Small intestine (tissue), 7 donors: ENCODE results near the gene TMEM135. TPM values are rescaled to one million over a fixed set of nuclear protein-coding genes. Genes with fewer than 3 reads are reported as not detected.

Experiments
- DNase-seq, 2 donors: peaks; one replicate each; pipeline versions ENCODE4 v3.0.0 to v3.0.0-alpha.2; 2013
- FAIRE-seq: peaks from 2 replicates; lab custom pipeline; 2012; peaks lifted over from hg19 to GRCh38; lab: Jason Lieb, UNC
- H3K27ac ChIP-seq, 3 donors: one replicate each; pipeline ENCODE4 v1.5.1; 2013; ENCODE audit warnings: low read length in 2 of 3, mild to moderate bottlenecking in 2 of 3, control low read depth in 1 of 3, inconsistent platforms in 1 of 3, low read depth in 1 of 3, moderate library complexity in 1 of 3
- H3K27me3 ChIP-seq, 3 donors: one replicate each; pipeline ENCODE4 v1.6.1; 2013; ENCODE audit warnings: low read length in 3 of 3, inconsistent platforms in 1 of 3; ENCODE audit not compliant: control insufficient read depth in 3 of 3, insufficient read depth in 3 of 3
- H3K36me3 ChIP-seq, 3 donors: one replicate each; pipeline ENCODE4 v1.6.1; 2013; ENCODE audit warnings: low read length in 3 of 3, inconsistent platforms in 1 of 3, low read depth in 1 of 3, mild to moderate bottlenecking in 1 of 3, moderate library complexity in 1 of 3; ENCODE audit not compliant: control insufficient read depth in 3 of 3, insufficient read depth in 2 of 3
- H3K4me1 ChIP-seq, 3 donors: one replicate each; pipeline ENCODE4 v1.6.1; 2013; ENCODE audit warnings: low read length in 2 of 3, inconsistent platforms in 1 of 3, low read depth in 1 of 3, mild to moderate bottlenecking in 1 of 3, moderate library complexity in 1 of 3; ENCODE audit not compliant: control insufficient read depth in 3 of 3, insufficient read depth in 2 of 3
- H3K4me3 ChIP-seq, 3 donors: one replicate each; pipeline ENCODE4 v1.5.1; 2013; ENCODE audit warnings: low read length in 3 of 3, control low read depth in 1 of 3, inconsistent platforms in 1 of 3, low read depth in 1 of 3, mild to moderate bottlenecking in 1 of 3, moderate library complexity in 1 of 3
- H3K9me3 ChIP-seq, 2 donors: one replicate each; pipeline ENCODE4 v1.6.1; 2013; ENCODE audit warnings: low read depth in 1 of 2, low read length in 1 of 2; ENCODE audit not compliant: control insufficient read depth in 2 of 2, insufficient read depth in 1 of 2
- WGBS, 3 donors: extraction: QIAGEN DNeasy Blood & Tissue Kit; methylation state at CpG; one replicate each; pipeline ENCODE4 v1.1.7; 2013; 5-methylcytosine and 5-hydroxymethylcytosine counted together
- polyA plus RNA-seq, 4 donors: library from polyadenylated mRNA; stranded (reverse) in 3 of 4; unstranded in 1 of 4; fragments of 200-250 nt in 3 of 4; fragments of 120-200 nt in 1 of 4; gene quantifications; one replicate each; pipeline versions ENCODE4 v1.2.1 to v1.2.3, GENCODE V29; 2013
- donor health status: healthy with polysubstance abuse.
- donor health status: control.
- donor health status: control.
- donor health status: Bipolar disorder and iron deficiency.
- donor health status: healthy.

Gene TMEM135
- polyA plus RNA-seq, 4 donors: 11.3 to 22.6 (median 14.1) TPM

- no peak for FAIRE-seq
- no peaks in the 10 kb centered on the region for H3K27me3 ChIP-seq
- WGBS, 3 donors: 88 to 96% (median 93%) methylated on average over 14 of the region's 14 CpGs
Observed at GRCh38 chr11:87194985-87195820, 157.5 kb downstream of the TMEM135 start.

DNA sequence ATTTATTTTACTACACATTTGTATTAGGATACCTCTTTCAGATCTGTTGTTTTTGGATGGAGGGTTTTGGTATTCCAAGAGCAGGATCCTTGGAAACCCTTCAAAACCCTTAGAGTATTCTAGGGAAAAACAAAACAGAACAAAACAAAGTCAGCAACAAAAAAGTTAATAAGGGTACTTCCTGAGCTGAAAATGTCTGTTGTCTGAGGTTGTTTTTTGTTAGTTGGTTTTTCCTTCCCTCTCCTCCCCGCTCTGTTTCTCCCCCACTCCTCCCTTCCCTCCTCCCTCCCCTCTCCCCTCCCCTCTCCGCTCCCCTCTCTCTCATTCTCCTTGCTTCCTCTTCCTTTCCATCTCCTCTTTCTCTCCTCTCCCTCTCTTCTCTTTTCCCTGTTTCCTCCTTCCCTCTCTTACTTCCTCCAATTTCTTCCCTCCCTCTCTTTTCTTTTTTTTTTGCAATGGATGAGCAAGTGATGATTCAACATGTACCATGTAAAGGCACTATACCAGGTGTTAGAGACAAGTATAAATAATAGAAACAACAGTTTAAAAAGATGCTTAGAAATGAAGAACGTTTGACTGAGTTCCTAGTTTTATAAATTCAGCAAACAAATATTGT lies 160.6 kb downstream of the TMEM135 start:
- no peaks in the 10 kb centered on the region for H3K27me3 ChIP-seq
- WGBS, 3 donors: 77 to 90% (median 85%) methylated on average over 3 of the region's 3 CpGs
- no peaks in the 10 kb centered on the region for H3K9me3 ChIP-seq
- H3K36me3 ChIP-seq: no peaks in the 10 kb centered on the region
- no peak overlapping the region for H3K27ac ChIP-seq
- FAIRE-seq (no peak), DNase-seq (no peak)
- no peaks in the 10 kb centered on the region for H3K4me1 ChIP-seq
- no peak overlapping the region for H3K4me3 ChIP-seq

More at GRCh38 chr11:87194985-87195820, 157.5 kb downstream of the TMEM135 start:
- Histone ChIP-seq H3K4me1 (no peaks in the 10 kb centered on the region), H3K36me3 (no peaks in the 10 kb centered on the region), H3K4me3 (no peak overlapping the region), H3K9me3 (no peaks in the 10 kb centered on the region), H3K27ac (no peak overlapping the region)
- no peak for DNase-seq

DNA sequence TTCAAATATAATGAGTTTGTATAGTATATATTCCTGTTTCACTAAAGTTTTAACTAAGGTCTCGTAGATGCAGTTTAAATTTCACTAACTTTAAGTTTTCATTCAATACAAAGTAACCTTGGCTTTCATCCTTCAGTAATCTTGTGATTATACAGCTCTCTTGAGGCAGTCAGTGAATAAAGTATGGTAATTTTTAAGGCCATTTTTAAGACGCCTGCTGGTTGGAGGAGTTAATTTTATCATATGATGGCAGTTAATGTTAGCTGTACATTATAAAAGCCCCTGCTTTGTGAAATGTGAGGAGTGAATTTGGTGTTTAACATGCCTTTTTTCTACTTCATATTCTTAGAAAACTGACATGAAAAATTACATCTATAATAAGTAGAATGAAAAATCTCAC lies 163.6 kb downstream of the TMEM135 start:
- DNase-seq: no peak
- Histone ChIP-seq H3K9me3 (no peaks in the 10 kb centered on the region), H3K36me3 (no peaks in the 10 kb centered on the region), H3K27me3 (no peaks in the 10 kb centered on the region), H3K4me3 (no peak overlapping the region), H3K27ac (no peak overlapping the region), H3K4me1 (no peaks in the 10 kb centered on the region)
- WGBS, 3 donors: 89 to 95% (median 90%) methylated on average over 2 of the region's 2 CpGs
- FAIRE-seq: no peak

DNA sequence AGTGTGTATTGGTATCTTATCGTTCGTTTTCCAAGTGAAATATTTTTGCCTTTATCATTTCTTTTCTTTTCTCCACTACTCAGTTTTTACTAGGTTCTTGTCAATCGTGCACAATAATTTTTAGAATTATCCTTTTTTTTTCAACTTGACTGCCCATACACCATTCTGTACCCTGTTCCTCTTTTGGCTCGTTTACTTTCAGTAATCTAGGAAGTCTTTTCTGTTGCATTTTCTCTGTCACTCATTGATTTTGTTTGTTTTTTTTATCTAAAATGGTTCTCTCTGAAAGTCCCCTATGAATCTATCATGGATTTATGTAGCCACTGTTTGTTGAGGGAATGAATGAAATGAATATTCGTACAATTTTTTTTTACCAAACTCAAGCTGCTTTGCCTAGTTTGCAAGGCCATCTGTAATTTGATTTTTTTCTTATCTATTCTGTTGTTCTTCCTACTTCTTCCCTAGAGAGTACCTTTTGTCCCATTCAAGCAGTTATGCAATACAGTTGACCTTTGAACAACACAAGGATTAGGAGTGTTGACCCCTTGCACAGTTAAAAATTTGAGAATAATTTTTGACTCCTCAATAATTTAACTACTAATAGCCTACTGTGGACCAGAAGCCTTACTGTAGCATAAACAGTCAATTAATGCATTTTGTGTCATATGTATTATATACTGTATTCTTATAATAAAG lies 166.3 kb downstream of the TMEM135 start:
- FAIRE-seq: no peak
- whole genome bisulfite sequencing, 3 donors: 71 to 83% (median 78%) methylated on average over 5 of the region's 5 CpGs
- H3K4me3 ChIP-seq: no peak overlapping the region

GRCh38 chr11:87212891-87213290 lies 175.2 kb downstream of the TMEM135 start:
- Histone ChIP-seq H3K27ac (no peak overlapping the region), H3K36me3 (no peaks in the 10 kb centered on the region), H3K4me1 (no peaks in the 10 kb centered on the region), H3K9me3 (peaks cover 0 to 4% of the 10 kb centered on the region in 2 donors), H3K4me3 (no peak overlapping the region), H3K27me3 (no peaks in the 10 kb centered on the region)
- WGBS, 3 donors: 91 to 97% (median 95%) methylated on average over 1 of the region's 1 CpG
- DNase-seq (no peak), FAIRE-seq (no peak)

More for the DNA sequence above, 166.3 kb downstream of the TMEM135 start:
- Histone ChIP-seq H3K4me1 (no peaks in the 10 kb centered on the region), H3K9me3 (no peaks in the 10 kb centered on the region), H3K27me3 (no peaks in the 10 kb centered on the region), H3K36me3 (no peaks in the 10 kb centered on the region), H3K27ac (no peak overlapping the region)
- peak in 1 of 2 donors; percentile 3 for DNase-seq

GRCh38 chr11:87213444-87213843 lies 175.7 kb downstream of the TMEM135 start:
- WGBS, 3 donors: 72 to 84% (median 80%) methylated on average over 2 of the region's 2 CpGs
- Histone ChIP-seq H3K4me3 (no peak overlapping the region), H3K4me1 (no peaks in the 10 kb centered on the region), H3K27ac (no peak overlapping the region), H3K9me3 (peaks cover 0 to 4% of the 10 kb centered on the region in 2 donors), H3K27me3 (no peaks in the 10 kb centered on the region), H3K36me3 (no peaks in the 10 kb centered on the region)
- no peak for FAIRE-seq
- DNase-seq: no peak

DNA sequence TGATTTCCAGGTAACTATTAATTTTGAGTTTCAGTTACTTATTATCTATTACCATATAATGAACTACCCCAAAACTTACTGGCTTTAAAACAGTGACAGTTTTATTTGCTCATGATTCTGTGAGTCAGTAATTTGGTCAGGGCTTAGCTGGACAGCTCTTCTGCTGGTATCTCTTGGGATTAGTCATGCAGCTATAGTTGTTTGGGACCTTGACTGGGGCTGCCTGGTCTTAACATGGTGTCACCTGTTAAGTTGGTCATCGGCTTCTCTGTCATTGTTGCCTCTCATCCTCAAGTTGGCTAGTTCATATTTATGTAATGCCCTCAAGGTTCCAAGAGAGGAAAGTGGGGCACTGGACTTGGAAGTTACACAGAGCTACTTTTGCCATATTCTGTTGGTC lies 177.5 kb downstream of the TMEM135 start:
- Histone ChIP-seq H3K27ac (no peak overlapping the region), H3K27me3 (no peaks in the 10 kb centered on the region), H3K9me3 (peaks cover 0 to 4% of the 10 kb centered on the region in 2 donors), H3K4me3 (no peak overlapping the region), H3K36me3 (no peaks in the 10 kb centered on the region), H3K4me1 (no peaks in the 10 kb centered on the region)
- DNase-seq (no peak), FAIRE-seq (no peak)
- 94 to 100% (median 100%) methylated on average over 1 of the region's 1 CpG for WGBS, 3 donors

GRCh38 chr11:87219266-87219665 lies 181.5 kb downstream of the TMEM135 start:
- no peaks in the 10 kb centered on the region for H3K27me3 ChIP-seq
- FAIRE-seq (no peak), DNase-seq (no peak)
- no peak overlapping the region for H3K27ac ChIP-seq
- no peaks in the 10 kb centered on the region for H3K36me3 ChIP-seq
- no peaks in the 10 kb centered on the region for H3K4me1 ChIP-seq
- WGBS, 3 donors: 86 to 95% (median 93%) methylated on average over 4 of the region's 4 CpGs
- peaks cover 0 to 4% of the 10 kb centered on the region in 2 donors for H3K9me3 ChIP-seq
- no peak overlapping the region for H3K4me3 ChIP-seq
